ES-I3 (cell line): ENCODE data around the gene SLC22A17.

Experiments
- H3K36me3 ChIP-seq: 2 replicates; pipeline ENCODE4 v1.6.1; 2013; ENCODE audit warnings: mild to moderate bottlenecking, low read length, control low read depth, moderate library complexity; ENCODE audit not compliant: insufficient read depth
- H3K4me1 ChIP-seq: 2 replicates; pipeline ENCODE4 v1.6.1; 2013; ENCODE audit warnings: mild to moderate bottlenecking, control low read depth, low read length; ENCODE audit not compliant: insufficient read depth
- H3K9ac ChIP-seq: 2 replicates; pipeline ENCODE4 v1.6.1; 2013; ENCODE audit warnings: low read depth, mild to moderate bottlenecking, low read length, moderate library complexity
- H3K9me3 ChIP-seq: 2 replicates; pipeline ENCODE4 v1.6.1; 2013; ENCODE audit warnings: mild to moderate bottlenecking, low read length, moderate library complexity; ENCODE audit not compliant: control insufficient read depth, insufficient read depth

The SLC22A17 gene

GRCh38 chr14:23361320-23361719, 8.6 kb upstream of the SLC22A17 start:
- no peak overlapping the region for H3K9ac ChIP-seq
- peaks cover 13% of the 10 kb centered on the region for H3K4me1 ChIP-seq
- no peaks in the 10 kb centered on the region for H3K9me3 ChIP-seq
- no peaks in the 10 kb centered on the region for H3K36me3 ChIP-seq

- H3K9ac ChIP-seq, result no peak overlapping the region
Measured at GRCh38 chr14:23360496-23360895, 7.8 kb upstream of the SLC22A17 start.

DNA sequence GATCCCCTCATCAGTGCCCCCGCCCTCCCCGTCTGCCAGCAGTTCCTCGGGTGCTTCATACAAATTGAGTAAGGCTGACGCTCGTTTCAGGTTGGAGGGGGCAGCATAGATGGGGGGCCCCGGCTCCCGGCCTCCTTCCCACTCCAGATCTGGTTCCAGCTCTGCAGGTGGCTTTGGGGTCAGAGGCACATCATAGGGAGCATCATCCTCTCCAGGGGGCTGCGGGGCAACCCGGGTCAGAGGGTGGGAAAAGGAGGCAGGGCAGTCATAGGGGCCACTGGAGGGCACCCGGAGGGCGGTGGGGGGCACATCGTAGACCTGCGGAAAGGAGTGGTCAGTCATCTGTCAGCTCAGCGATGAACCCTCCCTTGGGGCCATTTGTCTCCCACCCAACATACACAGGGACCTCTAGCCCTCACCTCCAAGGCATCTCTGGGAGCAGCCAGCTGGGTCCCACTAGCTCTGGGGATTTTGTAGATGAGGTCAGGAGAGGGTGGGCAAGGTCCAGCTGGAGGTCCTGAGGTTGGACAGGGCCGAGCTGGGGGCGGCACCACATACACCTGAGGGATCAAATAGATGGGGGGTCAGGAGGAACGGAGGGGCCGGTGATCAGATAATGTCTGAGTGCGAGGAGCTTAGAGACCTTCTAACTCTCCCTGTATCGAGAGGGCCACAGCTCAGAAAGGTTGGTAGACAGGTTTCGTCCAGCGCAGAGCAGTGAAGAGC, 7.2 kb upstream of the SLC22A17 start:
- Histone ChIP-seq H3K4me1 (peaks cover 13% of the 10 kb centered on the region), H3K36me3 (no peaks in the 10 kb centered on the region), H3K9ac (no peak overlapping the region), H3K9me3 (no peaks in the 10 kb centered on the region)

More at GRCh38 chr14:23360496-23360895, 7.8 kb upstream of the SLC22A17 start:
- peaks cover 13% of the 10 kb centered on the region for H3K4me1 ChIP-seq
- H3K9me3 ChIP-seq, result no peaks in the 10 kb centered on the region
- H3K36me3 ChIP-seq, result no peaks in the 10 kb centered on the region

GRCh38 chr14:23359167-23359626, 6.5 kb upstream of the SLC22A17 start:
- H3K36me3 ChIP-seq, result no peaks in the 10 kb centered on the region
- no peaks in the 10 kb centered on the region for H3K9me3 ChIP-seq
- H3K9ac ChIP-seq, result no peak overlapping the region
- H3K4me1 ChIP-seq, result peaks cover 13% of the 10 kb centered on the region

- no peaks in the 10 kb centered on the region for H3K9me3 ChIP-seq
- H3K36me3 ChIP-seq, result no peaks in the 10 kb centered on the region
- peaks cover 7% of the 10 kb centered on the region for H3K4me1 ChIP-seq
- H3K9ac ChIP-seq, result no peak overlapping the region
Measured at GRCh38 chr14:23358553-23359166, 6.0 kb upstream of the SLC22A17 start.

- H3K4me1 ChIP-seq, result peaks cover 4% of the 10 kb centered on the region; the same call in 1 of the 2 replicates
- H3K9ac ChIP-seq, result no peak overlapping the region
- H3K9me3 ChIP-seq, result no peaks in the 10 kb centered on the region
- H3K36me3 ChIP-seq, result no peaks in the 10 kb centered on the region
Measured at GRCh38 chr14:23358042-23358441, 5.4 kb upstream of the SLC22A17 start.

GRCh38 chr14:23357261-23357660, 4.6 kb upstream of the SLC22A17 start:
- H3K36me3 ChIP-seq, result no peaks in the 10 kb centered on the region
- no peaks in the 10 kb centered on the region for H3K9me3 ChIP-seq

DNA sequence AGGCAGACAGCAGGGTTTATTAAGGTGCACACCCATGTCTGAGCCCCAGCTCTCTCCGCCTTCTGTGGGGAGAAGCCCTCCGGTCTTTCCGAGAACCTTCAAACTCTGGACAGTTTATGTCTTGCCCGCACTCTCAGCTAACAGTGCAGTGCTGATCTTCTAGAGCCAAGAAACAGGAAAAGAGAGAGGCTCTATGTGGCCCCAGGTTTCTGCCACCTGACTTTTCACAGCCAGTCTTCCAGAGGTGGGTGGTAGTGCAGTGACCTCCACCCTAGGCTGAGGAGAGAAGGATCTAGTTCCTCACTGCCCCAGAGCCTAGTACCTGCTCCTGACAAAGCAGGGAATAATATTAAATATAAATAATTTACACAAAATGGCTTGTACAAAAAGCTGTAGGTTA, 4.0 kb upstream of the SLC22A17 start:
- Histone ChIP-seq H3K4me1 (peaks cover 3% of the 10 kb centered on the region; the same call in 1 of the 2 replicates), H3K9ac (no peak overlapping the region), H3K9me3 (no peaks in the 10 kb centered on the region), H3K36me3 (no peaks in the 10 kb centered on the region)

More at GRCh38 chr14:23357261-23357660, 4.6 kb upstream of the SLC22A17 start:
- Histone ChIP-seq H3K4me1 (peaks cover 3% of the 10 kb centered on the region; the same call in 1 of the 2 replicates), H3K9ac (no peak overlapping the region)

GRCh38 chr14:23355871-23356435, 3.3 kb upstream of the SLC22A17 start:
- peaks cover 3% of the 10 kb centered on the region; the same call in 1 of the 2 replicates for H3K4me1 ChIP-seq
- H3K9ac ChIP-seq, result no peak overlapping the region
- H3K9me3 ChIP-seq, result no peaks in the 10 kb centered on the region
- no peaks in the 10 kb centered on the region for H3K36me3 ChIP-seq

DNA sequence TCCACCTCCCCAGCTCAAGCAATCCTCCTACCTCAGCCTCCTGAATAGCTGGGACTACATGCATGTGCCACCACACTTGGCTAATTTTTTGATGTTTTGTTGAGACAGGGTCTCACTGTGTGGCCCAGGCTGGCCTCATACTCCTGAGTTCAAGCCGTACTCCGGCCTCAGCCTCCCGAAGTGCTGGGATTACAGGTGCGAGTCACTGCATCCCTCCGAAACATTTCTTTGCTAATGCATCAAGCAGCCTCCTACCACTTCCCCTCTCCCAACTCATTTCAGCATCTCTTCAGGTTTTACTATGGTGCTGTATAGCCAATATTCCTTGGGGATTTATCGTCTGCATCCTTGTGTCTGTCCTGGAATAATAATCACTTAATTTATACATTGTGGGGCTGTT, 2.3 kb upstream of the SLC22A17 start:
- H3K4me1 ChIP-seq, result peaks cover 3% of the 10 kb centered on the region; the same call in 1 of the 2 replicates
- H3K9me3 ChIP-seq, result no peaks in the 10 kb centered on the region
- H3K36me3 ChIP-seq, result no peaks in the 10 kb centered on the region
- no peak overlapping the region for H3K9ac ChIP-seq

- Histone ChIP-seq H3K9ac (no peak overlapping the region), H3K9me3 (no peaks in the 10 kb centered on the region), H3K4me1 (peaks cover 3% of the 10 kb centered on the region; the same call in 1 of the 2 replicates), H3K36me3 (no peaks in the 10 kb centered on the region)
Measured at GRCh38 chr14:23353433-23353780, 720 bp upstream of the SLC22A17 start.

GRCh38 chr14:23351681-23352505, 794 bp downstream of the SLC22A17 start:
- Histone ChIP-seq H3K9ac (peak overlapping the region; percentile 69; the same call in 1 of the 2 replicates), H3K9me3 (no peaks in the 10 kb centered on the region), H3K4me1 (peaks cover 3% of the 10 kb centered on the region; the same call in 1 of the 2 replicates), H3K36me3 (no peaks in the 10 kb centered on the region)

GRCh38 chr14:23349156-23349845, 3.4 kb downstream of the SLC22A17 start:
- peaks cover 9% of the 10 kb centered on the region for H3K4me1 ChIP-seq
- H3K9ac ChIP-seq, result no peak overlapping the region
- H3K9me3 ChIP-seq, result no peaks in the 10 kb centered on the region
- no peaks in the 10 kb centered on the region for H3K36me3 ChIP-seq

DNA sequence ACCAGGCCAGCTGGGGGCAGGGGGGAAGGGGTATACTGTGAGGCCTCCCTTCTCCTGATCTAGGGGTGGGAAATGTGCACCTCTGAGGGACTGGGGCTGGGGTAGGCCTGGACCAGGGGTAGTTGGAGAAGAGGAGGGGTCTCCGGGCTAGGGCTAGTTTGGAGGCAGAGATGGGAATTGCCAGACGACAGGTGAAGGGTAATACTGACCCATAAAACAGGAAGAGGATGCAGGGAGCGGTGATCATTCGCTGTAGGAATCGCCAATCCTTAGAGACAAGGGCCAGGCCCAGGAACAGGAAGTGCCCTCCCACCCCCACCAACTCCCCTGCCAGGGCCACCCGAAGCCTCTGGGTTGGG, 4.4 kb downstream of the SLC22A17 start:
- Histone ChIP-seq H3K9ac (no peak overlapping the region), H3K36me3 (no peaks in the 10 kb centered on the region), H3K4me1 (peaks cover 9% of the 10 kb centered on the region), H3K9me3 (no peaks in the 10 kb centered on the region)
